HG03520 (cell line): Measurements from ENCODE around the gene RNF220.

Experiments used
- ATAC-seq: cut with Tn5 transposase; IDR thresholded peaks from one replicate; pipeline ENCODE4 v1.9.1; 2021; ENCODE audit warnings: mild to moderate bottlenecking, moderate library complexity; ENCODE audit not compliant: unreplicated experiment

RNF220 gene

DNA sequence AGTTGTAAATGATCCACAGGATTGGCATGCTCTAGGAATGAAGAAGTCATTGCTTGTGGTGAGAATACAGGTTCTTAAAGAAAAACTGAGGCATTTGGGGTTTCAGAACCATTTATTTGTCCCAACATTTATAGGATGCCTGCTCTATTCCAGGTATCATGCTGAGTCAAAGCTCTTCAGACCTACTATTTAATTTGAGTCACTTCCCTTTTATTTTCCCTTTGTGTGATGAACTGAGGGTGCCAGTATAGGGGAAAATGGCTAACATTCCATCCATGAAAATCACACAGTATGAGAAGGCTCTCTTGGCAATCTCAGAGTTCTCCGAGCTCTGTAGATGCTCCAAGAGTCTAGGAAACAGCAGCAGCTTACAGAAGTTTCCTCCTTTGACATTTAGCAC is 110.4 kb downstream of the RNF220 start:
- no peak for ATAC-seq

DNA sequence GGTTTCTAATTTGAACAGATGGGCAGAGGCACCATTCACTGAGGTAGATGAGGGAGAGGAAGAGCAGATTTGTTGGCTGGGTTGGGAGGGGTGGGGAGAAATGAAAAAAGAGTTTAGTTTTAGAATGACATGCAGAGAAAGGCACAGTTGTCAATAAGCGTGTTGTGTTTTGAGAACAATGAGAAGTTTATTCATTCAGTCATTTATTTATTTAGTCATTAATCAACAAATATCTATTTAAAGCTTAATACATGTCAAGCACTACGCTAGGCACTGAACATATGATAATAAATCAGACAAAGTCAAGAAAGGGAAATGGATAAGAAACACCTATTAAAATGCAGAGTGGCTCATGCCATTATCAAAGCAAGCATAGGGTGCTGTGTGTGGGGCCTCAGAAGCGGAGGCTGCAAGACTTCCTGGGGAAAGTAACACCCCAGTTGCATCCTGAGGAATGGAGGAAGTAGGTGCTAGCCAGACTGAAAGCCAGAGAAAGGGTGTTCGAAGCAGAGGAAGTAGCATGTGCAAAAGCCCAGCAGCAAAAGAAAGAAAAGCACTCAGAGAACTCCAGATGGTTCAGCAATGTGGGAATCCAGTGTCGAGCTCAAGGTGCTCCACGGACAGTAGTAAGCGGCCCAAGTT is 114.1 kb downstream of the RNF220 start:
- no peak for ATAC-seq

DNA sequence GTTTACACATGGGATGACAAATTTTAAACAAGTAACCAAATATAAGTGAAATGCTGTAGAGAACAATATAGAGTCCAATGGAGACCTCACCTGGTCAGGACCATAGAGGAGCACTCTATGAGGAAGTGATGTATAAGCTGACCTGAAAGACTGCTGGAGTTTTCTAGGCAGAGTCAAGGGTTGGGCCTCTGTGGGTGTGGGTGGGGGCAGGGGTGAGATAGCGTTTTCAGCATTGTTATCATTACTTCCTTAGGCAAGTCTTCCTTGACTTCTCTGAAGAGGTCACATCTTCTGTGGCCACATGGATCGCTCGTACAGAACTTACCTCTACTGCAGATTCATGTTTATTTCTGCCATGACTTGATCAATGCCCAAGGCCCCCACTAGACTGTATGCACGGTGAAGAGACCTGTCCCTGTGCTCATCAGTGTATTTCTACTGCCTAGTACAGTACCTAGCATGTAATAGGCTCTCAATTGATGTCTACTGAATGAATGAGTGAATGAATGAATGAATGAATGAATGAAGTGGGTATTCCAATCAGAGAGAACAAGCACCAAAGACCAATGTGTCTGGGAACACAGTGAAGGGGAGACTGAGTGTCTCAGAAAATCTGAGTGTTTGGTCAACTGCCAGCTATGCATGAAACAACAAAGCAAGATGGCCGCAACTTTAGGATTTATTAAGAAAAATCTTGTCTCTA is 116.5 kb downstream of the RNF220 start:
- ATAC-seq: no peak

DNA sequence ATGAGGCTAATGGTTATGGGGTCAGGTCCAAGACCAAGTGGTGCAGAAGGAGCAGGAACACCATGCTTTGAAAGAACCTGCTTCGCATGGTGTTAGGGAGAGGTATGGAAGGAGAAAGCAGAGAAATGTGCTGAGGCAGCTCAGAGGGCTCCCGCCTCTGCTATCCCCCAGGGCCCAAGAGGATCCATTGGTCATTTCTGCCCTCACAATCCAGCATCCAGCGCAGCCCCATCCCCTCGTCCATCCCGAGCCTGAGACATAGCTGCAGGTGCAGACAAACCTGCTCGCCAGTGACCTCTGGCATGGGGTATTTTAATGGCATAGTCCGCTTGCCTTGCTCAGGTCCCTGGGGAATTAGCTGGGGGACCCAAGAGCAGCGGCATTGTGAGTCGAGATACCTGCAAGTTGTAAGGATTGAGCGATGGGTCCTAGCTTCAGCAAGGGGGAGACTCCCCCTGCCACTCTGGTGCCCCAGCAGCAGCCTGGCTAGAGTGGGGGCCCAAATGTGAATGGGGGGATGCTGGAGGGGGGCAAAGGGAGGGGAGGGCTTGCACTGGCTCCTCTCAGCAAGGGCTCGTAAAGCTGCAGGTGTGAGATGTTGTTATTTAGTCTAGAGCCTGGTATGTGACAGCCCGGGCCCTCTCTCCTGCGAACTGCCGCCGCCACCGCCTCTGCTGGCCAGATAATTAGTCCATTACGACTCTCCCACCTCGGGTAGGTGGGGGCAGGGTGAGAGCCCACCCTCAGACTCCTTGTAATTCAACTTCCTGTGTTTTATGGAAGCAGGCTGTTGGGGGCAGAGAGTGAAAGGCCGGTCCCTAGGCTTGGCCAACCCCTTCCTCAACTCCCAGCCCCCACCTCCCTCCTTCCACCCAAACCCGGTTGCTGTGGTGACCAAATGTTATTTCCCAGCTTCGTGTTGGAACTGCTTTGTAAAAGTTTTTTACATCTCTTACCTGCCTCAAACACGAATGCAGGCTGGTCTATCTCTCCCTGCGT is 118.8 kb downstream of the RNF220 start:
- no peak for ATAC-seq

DNA sequence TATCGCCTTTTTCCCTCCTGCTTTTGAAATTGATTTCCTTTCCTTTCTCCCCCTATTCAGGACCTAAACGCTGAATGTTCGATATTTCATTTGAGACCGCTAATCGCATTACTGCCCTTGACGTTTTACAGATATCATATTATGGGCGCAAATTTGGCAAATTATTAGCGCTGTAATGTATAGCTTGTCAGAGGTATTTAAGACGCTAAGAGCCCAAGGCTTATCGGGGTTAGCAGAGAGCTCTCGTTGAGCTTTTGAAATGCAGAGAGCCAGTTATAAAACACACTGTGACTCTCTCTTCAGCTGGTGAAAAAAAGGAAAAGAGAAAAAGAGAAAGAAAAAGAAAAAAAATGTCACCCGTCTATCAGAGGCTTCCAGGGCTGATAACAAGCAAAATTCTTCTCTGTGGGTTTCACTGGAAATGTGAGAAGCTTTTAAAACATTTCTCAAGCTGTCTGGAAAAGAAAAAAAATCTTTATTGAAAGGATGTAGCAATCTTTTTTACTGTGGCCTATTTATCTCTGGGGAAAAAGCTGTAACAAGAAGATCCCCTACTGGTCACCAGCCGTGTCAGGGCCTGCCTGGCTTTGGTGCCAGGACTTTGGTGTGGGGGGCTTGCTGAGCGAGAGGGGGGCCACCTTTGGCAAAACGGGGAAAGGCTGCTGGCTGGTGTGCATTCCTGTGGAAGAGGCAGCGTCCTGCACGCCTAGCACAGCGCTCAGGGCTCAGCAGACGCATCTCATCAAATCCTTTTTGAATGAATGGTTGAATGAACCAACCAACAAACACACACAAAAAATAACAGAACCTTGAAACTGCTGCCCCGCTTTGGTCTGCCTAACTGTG is 119.8 kb downstream of the RNF220 start:
- no peak for ATAC-seq

GRCh38 chr1:44526295-44527073 is 121.4 kb downstream of the RNF220 start:
- no peak for ATAC-seq

GRCh38 chr1:44531785-44532566 is 126.9 kb downstream of the RNF220 start:
- no peak for ATAC-seq

- no peak for ATAC-seq
Measured at GRCh38 chr1:44532567-44532944, 127.5 kb downstream of the RNF220 start.

DNA sequence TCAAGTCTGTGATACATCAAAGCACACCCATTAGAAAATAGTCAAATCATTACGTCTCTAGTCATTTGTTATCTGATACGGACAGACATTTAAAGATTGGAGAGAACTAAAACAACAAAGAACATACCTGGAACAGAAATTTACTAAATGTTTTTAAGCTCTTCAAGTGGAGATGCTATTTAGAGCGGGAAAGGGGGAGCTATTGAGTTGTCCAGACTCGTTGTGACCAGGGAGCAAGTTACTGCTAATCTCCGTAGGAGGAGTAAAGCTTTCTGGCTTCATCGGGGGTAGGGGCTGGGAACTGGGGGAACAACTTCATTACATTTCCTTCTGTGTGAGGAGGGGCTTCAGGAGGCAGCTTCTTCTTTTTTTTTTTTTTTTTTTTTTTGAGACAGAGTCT is 129.7 kb downstream of the RNF220 start:
- ATAC-seq: no peak

GRCh38 chr1:44536357-44537209 is 131.5 kb downstream of the RNF220 start:
- ATAC-seq: no peak

GRCh38 chr1:44537538-44537937 is 132.5 kb downstream of the RNF220 start:
- no peak for ATAC-seq

GRCh38 chr1:44537956-44538355 is 132.9 kb downstream of the RNF220 start:
- no peak for ATAC-seq

DNA sequence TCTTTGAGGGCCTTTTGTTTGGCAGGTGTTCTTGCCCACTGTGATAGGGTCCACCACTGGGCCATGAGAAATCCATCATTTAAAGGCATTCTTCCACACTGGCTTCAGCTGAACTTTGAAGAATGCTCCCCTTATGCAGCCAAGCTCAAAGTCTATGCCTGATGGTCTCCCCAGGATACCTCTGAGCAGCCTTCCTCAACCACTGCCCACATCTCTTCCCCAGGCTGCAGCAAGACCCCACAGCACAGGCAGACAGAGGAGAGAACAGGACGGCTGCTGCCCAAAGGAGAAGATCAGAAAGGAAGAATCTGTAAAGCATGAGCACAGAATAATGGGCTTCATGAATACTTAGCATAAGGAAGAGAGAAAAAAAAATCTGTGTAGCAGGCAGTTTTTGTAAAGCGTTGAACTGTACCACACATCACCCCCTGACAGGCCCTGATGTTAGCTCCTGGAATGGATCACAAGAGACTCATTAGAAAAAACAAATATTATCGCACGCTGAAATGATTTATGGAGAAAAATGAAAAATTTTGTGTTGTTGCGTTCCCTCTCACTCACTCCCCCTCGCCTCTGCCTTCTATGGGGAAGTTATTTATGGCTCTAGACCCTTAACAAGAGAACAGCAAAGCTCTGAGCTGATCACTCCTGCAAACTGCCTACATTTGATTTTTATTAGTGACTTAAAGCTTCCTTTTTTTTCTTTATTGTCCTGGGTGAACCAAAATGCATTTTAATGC is 135.1 kb downstream of the RNF220 start:
- ATAC-seq: no peak

DNA sequence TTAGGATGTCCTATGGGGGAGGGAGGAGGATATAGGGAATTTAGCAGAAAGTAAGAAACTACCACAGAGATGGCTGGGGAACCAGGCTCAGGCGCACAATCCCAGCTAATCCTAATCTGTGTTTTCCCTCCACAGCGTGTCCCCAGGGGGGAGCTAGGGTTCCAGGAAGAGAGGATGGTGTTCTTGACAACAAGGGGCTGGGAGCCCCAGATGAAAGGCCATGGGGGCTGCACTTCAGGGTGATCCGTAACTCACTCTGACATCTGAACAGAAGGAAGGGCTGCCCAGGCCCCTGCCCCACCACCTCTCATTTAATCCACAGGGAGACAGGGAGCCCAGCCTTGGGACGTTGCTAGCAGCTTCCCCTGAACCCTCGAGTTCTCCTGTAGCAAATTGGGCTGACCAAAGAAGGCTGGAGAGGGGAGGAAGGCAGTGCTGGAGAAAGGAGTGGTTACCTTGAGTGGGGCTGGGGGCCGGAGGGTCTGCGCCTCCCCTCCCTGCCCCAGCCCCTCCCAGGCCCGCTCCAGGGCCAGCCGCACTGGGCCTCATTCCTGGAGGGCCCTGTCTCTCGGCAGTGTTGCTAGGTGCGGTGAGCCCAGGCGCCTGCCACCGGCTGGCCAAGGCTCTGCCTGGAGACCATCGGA is 137.5 kb downstream of the RNF220 start:
- ATAC-seq: no peak

DNA sequence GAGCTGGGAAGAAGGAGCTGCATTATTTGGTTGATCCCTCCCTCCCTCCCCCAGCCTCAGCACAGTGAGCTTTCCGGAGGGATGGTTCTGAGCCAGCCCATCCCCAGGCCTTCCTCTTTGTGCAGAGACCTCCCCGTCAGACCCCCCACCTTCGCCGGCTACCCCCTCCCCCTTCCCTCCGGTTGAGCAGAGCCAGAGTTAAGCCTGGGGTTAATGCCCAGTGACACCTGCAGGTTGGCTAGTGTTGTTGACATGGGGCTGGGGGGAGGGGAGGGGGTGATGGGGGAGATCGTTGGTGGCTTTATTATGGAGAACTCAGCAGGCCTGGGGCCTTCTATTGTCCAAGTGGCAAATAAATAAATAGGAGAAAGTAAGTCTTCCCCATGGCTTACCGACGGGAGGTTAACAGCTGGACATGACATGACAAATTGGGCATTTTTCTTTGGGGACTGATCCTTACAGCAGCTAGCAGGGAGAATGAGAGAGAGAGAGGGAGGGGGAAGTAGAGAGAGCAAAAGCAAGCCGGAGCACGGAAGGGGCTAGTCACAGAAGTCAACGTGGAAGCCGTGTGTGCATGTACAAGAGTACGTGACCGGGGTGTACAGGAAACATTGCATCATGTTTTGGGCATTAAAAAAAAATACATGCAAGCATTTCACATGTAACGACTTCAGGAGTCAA is 138.1 kb downstream of the RNF220 start:
- no peak for ATAC-seq

- no peak for ATAC-seq
Measured at GRCh38 chr1:44543786-44544185, 138.7 kb downstream of the RNF220 start.
